Fibroblast of skin of left biceps (primary cell): ENCODE data around the gene KCMF1.
"Not testable (repeated sequence)": the region's sequence is repeated elsewhere in the genome, so short reads cannot be mapped to it uniquely, and the experiment has no call there.

ENCODE experiments used
- DNase-seq, 2 experiments: peaks; one replicate each; pipeline ENCODE4 v3.0.0-alpha.2; 2013; ENCODE audit warnings: low read depth in 2 of 2

KCMF1 gene

GRCh38 chr2:84970868-84971509 lies at the start of gene KCMF1:
KCMF1 (plus strand) TSS chr2:84971161; CDS start chr2:84971452, 291 bp downstream.
- DNase-seq: no peak

DNA sequence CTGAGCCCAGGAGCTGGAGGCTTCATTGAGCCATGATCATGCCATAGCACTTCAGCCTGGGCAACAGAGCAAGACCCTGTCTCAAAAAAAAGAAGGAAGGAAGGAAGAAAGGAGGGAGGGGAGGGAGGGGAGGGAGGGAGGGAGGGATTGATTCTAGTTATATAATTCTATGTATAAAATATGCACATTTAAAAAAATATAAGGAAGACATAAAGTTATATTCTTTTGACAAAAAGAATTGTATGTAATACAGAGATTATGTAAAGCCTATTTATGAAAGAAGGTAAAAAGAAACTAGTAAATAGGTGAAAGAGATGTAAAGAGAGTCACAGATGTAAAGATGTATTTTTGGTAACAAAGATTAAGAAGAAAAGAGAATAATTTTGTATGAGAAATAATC lies 48.0 kb upstream of the KCMF1 start:
- DNase-seq: no peak

- DNase-seq: no peak
Measured at GRCh38 chr2:84924173-84925106, 46.5 kb upstream of the KCMF1 start.

- no peak for DNase-seq
Measured at GRCh38 chr2:84925336-84925723, 45.6 kb upstream of the KCMF1 start.

DNA sequence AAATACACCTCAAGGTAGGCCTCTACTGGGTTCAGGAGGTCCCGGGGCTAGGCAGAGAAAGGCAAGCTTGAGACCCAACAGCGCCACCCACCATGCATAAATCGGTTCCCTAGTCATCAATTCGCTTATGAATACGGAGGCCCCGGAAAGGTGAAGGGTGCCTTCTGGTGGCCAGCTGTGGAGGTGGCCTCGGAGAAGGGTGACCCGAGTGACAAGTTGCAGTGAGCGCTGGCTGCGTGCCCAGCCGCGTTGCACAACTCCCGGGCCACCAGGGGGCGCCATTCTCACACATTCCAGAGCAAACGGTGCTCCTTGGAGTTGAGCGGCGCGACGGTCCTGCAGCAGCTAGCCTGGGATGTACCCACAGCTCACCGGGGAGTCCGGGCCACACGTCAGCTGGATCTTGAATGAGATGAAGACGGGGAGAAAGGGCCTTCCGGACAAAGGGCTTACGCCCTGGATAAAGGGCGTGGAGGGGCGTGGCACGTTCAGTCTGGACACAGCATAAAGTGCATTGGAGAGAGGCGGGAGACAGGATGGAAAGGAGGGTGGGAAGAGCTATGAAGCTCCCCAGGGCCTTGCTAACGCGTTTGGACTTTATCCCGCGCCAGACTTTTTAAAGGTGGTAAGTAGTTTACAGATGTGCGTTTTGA lies 45.1 kb upstream of the KCMF1 start:
- peak; percentile 62 to 67 for DNase-seq

DNA sequence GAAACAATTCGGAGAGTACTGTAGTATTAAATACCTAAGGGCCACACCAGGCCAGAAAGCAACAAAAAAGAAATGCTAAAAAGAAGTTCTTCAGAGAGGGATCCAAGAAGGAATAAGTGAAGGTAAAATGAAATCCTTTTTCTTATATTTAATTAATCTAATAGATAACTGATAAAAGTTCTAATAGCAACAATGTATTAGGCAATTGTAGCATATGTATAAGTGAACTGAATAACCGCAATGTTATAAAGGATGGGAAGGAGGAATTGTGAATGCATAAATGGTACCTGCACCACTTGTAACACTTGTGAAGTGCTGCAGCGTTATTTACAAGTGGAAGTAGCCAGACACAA lies 43.7 kb upstream of the KCMF1 start:
- no peak for DNase-seq

DNA sequence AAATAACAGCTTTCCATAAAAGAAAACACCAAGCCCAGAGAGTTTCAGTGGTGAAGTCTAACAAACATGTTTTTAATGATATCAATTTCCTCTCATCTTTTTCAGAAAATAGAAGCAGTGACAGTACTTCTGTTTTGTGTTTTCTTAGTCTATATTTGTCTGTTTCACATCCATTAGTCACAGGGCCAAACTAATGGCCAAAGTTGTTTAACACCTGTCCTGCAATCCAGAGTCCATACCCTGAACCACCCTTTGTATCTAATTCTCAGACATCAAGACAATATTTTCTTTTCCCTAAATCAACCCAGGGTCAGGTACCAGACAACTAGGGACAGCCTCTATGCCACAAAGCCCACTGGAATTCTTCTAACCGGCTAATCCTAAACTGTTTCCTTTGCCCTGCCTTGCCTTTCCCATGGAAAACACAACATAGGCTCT lies 39.6 kb upstream of the KCMF1 start:
- DNase-seq: no peak

DNA sequence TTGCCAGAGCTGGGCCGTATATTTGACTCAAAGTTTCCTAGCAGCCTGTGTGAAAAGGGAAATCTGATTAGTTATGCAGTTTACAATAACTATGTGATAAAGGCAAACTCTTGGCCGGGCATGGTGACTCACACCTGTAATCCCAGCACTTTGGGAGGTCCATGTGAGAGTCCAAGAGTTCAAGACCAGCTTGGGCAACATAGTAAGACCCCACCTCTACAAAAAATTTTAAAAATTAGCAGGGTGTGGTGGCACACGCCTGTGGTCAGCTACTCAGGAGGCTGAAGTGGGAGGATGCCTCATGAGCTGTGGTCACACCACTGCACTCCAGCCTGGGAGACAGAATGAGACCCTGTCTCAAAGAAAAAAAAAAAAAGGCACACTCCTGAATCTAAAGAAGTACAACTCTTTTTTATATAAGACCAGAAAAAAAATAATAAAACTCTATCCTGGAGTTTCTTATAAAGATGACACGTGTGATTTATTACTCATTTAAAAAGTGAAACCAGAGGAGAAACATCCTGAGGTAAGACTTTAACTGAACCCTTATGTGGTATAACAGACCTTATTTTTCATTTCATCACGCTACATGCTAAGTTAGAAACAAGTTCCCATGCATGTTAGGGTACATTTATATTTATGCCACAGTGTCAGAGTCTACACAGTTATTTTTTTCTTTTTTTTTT lies 32.6 kb upstream of the KCMF1 start:
- DNase-seq: peak; percentile 49 to 58

- DNase-seq: no peak
Measured at GRCh38 chr2:84939426-84940087, 31.4 kb upstream of the KCMF1 start.

DNA sequence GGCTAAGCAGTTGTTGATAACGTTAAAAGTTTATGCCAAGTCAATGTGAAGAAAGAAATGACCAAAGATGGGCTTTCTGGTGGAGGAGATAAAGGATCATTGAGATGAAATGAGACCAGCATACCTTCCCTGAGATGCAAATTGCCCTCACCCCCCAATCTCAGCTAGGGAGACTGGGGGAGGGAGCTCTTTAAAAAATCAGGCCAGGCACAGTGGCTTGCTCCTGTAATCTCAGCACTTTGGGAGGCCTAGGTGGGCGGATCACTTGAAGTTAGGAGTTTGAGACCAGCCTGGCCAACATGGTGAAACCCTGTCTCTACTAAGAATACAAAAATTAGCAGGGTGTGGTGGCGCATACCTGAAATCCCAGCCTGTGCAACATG lies 30.9 kb upstream of the KCMF1 start:
- DNase-seq: no peak

DNA sequence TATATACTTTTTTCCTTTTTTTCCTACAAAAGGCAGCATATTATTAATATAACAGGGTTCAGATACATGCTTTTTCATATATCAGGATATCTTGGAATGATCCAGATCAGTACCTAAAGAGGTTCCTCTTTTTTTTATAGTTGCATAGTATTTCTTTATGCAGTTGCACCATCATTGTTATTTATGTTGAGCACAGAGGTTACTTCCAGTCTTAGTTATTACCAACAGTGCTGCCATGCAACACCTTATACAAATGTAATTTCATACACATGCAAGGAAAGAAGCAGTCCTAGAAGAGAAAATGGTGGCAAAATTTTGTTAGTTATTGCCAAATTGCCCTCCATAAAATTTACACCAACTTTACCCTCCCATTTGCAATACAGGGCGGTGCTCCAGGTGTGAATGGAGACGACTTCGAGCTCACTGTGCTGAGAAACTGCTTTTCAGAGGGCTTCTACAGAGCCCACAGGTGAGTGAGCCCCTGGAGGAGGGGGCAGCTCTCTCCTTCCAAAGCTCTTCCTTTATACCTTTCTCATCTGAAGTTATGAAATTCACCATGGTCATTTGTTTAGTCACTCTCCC lies 30.0 kb upstream of the KCMF1 start:
- DNase-seq: no peak

GRCh38 chr2:84942166-84942565 lies 28.8 kb upstream of the KCMF1 start:
- no peak for DNase-seq

GRCh38 chr2:84942964-84943421 lies 28.0 kb upstream of the KCMF1 start:
- no peak for DNase-seq

- DNase-seq: no peak
Measured at GRCh38 chr2:84944295-84944909, 26.6 kb upstream of the KCMF1 start.

GRCh38 chr2:84945838-84946203 lies 25.1 kb upstream of the KCMF1 start:
- DNase-seq: not testable (repeated sequence)

GRCh38 chr2:84946204-84947009 lies 24.6 kb upstream of the KCMF1 start:
- DNase-seq: no peak

GRCh38 chr2:84947010-84947593 lies 23.9 kb upstream of the KCMF1 start:
- no peak for DNase-seq

- DNase-seq: no peak
Measured at GRCh38 chr2:84953535-84953934, 17.4 kb upstream of the KCMF1 start.

GRCh38 chr2:84954329-84954728 lies 16.6 kb upstream of the KCMF1 start:
- DNase-seq: no peak
